Right hindlimb (tissue), 1 donor: ENCODE results near the gene CLMN.

Source experiments
- DNase-seq: peaks from one replicate; pipeline ENCODE4 v3.0.0-alpha.2; 2018

Gene CLMN

DNA sequence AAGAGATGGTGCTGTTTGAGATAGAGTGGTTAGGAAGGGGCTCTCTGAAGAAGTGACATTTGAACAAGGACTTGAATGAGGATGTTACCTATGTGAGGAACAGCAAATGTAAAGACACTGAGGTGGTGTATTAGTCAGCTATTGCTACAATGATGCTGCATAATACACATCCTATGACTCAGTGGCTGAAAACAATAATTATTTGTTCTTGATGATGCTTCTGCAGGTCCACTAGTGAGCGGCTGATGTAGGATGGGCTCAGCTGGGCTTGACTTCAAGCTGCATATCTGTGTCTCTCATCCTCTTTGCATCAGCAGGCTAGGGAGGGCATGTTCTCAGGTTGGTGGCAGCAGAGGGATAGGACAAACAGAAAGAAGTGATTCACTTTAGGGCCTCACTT is 21.4 kb upstream of the CLMN start:
- DNase-seq: no peak

DNA sequence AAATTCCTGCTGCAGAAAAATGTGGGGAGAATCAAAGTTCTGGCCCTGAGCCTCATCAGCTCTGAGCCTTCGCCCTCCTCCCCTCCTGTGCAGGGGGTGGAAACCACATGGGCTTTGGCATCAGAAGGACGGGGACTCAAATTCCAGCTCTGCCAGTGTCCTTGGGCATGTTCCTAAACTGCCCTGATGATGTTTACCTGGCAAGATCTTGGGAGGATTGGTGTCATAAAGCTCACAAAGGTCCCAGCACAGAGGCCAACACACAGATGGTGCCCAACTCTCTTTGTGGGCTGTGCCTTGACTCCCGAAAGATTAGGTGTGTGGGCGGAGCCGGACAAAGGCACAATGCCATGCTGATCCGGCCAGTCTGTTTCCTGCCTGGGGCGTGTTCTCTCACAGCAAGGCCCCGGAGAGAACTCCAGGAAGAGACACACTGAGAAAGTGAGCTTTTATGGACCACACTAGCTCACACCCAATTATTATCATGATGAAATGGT is 20.5 kb upstream of the CLMN start:
- no peak for DNase-seq

DNA sequence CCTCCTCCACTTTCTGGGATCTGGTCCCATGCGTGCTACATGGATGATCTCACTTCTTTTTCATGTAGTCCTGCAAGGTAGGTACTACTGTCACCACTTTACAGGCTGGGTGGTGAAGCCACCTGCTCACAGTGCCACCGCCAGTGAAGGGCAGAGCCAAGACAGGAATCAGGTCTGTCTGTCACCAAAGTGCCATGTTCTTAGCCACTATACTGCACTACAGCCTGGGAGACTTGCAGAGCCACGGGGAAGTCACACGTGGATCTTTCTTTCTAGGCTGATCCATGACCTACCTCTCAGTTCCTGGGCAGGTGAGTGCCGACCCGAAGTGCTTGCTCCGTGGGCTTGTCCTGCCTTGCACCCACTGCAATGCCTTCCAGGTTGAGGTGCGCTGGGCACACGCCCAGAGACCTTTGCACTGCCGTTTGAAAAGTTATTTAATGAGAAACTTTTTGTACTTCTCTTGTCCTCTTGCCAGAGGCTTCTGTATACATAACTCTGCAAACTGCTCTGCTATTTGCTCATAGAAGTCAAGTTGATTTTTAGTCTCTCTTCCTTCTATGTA is 19.7 kb upstream of the CLMN start:
- no peak for DNase-seq

DNA sequence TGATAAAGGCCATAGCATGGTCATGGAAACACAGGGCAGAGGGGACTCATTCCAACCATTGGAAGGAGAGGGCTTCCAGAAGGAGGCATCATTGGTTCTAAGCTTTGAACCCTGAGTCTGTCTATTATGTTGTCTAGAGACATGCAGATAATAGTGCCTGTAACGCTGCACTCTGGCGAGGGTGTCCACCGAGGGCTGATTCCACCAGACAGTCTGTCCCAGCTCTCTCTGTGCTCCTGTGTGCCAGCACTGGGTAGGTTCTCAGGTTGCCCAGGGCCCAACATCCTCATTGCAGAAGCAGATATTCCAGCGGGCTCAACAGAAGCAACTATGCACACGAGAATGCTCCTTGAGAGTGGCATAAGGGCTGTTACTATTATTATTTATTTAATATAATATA is 18.7 kb upstream of the CLMN start:
- no peak for DNase-seq

DNA sequence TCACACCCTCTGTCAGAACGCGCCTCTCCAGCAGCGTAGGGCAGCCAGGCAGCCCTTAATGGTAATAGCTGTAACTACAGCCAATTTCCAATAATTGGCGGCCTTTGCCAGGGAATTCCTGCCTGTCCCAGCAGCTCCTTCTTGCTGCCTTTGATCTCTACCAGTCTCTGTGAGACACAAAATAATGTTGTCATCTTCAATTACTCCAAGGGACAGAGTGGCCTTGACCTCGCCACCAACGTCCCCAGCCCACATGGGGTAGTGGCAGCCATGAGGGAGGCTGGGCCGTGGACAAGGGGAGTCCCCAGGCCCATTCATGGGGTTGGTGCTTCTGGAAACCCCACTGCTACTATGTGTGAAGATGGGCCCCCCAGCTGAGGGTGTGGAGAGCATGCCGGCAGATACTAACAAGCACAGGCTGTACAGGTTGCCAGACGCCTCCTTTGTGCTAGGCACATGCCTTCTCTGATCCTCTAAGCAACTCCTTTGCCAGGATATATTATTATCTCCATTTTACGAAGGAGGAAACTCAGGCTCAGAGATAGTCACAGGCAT is 17.4 kb upstream of the CLMN start:
- DNase-seq: no peak

DNA sequence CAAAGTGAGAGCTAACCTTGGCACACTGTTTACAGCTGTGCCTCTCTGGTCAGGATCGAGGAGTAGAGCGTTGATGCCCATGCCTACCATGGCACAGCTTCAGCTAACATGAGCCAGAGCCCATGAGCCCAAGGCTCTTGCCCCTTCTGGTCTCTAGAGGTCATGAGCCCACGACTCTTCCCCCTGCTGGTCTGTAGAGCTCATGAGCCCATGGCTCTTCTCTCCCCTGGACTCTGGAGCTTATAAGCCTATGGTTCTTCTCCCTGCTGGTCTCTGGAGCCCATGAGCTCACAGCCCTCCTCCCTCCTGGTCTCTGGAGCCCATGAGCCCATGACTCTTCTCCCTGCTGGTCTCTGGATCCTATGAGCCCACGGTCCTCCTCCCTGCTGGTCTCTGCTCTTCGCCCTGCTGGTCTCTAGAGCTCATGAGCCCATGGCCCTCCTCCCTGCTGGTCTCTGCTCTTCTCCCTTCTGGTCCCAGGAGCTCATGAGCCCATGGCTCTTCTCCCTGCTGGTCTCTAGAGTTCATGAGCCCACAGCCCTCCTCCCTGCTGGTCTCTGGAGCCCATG is 16.6 kb upstream of the CLMN start:
- DNase-seq: no peak

DNA sequence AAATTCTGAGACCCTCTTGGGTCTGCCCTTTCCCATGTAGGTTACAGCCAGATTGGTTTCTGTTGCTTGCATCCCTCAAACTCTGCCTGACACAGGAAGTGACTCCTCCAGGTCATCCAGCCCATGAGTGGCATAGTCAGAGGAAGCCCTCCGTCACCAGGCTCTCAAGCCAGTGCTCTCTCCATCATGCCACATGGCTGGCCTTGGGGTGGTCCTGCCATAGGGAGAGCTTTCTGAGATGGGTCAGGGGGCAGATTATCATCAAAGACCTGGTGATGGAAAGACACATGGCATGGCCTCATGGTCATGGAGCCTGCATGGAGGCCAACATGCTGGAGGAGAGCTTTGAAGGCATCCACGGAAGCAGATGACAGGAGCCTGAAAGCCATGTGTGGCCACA is 15.4 kb upstream of the CLMN start:
- no peak for DNase-seq

DNA sequence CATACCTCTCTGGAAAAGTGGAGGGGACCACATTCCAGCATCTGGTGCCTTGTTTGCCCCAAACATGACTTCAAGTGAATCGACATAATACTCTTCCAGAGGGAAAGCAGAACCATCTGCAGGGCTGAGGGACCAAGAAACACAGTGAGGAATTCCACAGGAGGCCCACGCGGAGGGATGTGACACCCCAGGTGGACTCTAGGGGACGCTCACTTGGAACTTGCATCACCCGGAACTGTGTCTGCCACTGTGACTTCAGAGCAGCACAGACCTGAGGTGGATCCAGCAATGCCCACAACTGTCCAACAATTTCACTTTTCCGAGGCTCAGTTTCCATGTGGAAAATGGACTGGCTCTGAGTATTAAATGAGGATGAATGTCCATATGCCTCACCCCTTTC is 14.3 kb upstream of the CLMN start:
- no peak for DNase-seq

DNA sequence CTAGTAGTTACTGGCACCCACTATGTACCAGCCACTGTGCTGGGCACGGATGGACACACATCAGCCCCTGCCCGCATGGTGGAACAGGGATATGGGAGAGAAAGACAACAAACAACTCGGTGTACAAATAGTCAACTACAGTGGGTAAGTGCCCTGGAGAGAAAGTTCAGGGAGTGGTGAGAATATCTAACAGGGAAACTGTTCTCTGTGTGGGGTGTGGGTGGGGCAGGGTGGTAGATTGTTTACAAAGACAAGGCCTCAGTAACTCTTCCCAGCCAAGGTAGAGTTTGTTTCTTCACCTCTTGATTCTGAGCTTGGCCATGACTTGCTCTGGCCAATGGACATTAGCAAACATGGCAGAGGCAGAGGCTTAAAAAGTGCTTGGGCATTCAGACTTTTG is 12.9 kb upstream of the CLMN start:
- DNase-seq: no peak

DNA sequence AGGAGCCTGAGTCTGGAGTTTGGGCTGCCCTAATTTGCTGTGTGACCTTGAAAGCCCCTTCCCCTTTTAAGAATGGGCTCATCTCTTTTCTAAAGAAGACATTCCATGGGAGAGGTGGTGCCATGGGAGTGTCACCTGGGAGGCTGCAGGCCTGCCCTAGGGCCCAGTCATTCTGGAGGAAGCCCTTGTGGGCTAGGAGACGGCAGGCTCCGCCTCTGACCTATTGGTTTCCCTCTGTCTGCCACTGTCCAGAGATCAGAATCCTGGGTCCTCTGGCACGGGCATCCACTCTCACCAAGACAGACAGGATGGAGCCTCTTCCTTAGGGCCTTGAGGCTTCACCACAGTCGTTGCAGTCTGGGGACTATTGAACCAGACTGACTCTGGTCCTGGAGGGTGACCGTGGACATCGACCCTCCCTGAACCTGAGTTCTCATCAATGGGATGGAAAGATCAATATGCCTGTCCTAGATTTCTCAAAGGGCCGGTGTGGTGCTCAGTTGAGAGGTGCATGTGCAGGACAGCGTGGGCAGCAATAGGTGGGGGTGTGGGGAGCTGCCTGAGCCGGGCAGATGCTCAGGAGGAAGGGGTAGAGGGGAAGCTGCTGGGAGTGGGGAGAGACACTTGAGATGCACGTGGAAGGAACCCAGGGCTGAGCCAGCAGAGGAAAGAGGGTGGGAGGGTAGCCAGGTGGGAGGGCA is 12.2 kb upstream of the CLMN start:
- no peak for DNase-seq

DNA sequence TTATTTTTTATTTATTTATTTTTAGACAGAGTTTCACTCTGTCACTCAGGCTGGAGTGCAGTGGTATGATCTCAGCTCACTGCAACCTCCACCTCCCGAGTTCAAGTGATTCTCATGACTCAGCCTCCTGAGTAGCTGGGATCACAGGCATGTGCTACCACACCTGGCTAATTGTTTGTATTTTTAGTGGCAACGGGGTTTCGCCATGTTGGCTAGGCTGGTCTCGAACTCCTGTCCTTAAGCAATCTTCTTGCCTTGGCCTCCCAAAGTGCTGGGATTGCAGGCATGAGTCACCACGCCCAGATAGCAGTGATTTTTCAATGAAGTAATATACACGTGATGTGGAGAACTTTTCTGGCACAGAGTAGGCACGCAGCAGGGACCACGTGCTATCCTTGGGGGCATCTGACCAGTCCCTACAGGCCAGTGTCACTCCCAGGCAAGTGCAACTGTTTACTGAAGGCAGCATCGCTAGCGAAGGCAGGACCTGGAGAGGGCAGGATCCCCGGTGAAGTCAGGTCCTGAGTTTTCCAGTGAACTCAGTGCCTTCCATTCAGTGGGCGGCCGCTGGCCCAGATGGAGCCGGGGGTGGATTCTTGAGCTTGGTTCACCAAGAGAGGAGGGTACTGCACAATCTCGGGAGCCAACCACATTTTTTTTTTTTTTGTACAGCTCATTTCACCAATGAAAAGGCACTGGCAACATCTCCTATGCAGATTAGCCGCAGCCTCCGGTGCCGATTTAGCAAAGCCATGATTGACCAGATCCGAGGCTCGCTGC is 11.1 kb upstream of the CLMN start:
- DNase-seq: no peak

DNA sequence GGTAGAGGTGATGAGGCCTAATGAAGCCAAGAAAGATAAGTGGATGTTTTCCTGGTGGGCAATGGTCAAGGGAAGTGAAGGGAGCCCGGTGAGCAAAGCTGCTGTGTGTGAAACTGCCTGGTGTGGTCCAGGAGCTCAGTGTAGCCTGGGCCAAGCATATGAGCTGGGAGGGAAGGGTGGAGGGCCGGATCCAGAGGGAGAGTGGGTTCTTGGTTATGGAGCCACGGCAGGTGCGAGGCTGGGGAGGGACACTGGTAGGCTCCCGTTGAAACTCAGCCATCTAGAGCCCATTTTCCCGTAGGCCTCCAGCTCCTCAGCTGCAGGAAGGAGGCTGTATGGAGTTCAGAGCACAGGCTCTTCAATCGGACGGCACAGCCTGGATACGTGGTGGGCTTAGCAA is 10.2 kb upstream of the CLMN start:
- no peak for DNase-seq

DNA sequence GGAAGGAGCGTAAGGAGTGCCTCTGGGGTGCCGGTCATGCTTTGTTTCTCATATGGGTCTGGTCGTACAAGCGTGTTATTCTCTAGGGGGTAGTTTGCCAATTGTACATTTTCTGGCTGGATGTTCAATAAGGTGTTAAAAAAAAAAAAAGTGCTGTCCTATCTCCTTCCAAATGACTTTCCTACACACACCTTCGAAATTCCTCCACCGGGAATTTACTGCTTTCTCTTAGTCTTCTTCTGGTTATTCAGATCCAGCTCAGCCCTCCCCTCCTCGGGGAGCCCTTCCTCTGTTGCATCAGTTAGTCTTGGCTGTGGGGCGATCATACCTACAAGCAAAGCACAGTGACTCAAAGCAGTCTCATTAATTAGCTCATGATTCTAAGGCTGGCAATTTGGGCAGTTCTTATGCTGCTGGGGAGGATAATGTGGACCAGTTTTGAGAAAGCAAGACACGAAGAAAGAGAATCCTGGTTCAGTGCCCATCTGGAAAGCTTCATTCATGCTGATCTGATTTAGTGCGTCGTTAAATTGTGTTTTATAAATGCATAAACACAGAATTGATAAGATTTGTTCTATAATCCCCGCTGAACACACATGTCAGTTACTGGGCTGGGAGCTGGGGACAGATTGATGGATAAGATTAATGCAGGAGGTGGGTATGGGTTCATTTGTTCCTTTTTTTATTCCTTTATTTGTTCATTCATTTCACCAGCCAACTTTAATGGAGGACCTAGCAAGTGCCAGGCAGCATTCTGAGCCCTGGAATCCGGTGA is 9.2 kb upstream of the CLMN start:
- DNase-seq: no peak

DNA sequence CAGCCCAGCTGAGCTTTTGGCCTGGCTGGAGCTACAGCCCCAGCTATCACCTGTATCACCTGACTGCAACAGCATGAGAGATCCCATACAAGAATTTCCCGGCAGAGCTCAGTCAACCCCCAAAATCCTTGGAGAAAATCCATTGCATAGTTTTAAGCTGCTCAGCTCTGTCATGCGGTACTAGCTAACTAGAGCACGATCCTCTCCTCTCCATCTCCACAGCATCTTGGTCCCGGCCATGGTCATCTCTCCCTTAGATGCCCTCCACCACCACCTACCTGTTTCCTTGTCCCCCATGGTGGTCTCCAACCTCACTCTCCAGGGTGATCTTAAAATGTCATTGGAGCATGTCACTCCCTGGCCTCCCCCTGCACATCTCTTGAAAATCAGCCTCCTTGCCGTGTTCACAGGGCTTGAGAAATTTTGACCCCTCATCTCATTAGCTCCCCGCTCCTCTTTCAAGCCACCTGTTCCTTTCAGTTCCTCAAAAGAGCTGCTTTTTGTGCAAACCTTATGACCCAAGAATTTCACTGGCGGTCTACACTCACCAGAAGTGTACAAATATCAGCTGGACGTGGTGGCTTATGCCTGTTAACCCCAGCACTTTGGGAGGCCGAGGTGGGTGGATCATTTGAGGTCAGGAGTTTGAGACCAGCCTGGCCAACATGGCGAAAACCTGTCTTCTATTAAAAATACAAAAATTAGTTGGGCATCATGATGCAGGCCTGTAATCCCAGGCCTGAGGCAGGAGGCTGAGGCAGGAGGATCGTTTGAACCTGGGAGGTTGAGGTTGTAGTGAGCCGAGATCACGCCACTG is 8.1 kb upstream of the CLMN start:
- DNase-seq: no peak

DNA sequence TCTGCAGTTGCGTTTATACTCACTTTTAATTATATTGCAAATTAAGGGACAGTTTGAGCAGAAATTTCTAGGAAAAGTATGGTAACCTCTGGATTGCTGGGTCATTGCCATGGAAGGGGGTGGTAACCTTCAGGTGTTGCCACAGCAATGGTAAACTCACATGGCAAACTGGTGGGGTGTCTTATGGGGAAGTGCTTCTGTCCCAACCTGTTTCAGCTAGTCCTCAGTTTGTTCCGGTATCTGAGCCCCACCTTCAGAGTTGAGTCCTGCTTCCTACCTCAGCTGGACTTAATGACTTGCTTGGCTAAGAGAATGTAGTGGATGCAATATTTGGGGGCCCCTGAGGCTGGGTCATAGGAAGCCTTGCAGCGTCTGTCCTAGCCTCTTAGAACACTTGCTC is 7.3 kb upstream of the CLMN start:
- no peak for DNase-seq

DNA sequence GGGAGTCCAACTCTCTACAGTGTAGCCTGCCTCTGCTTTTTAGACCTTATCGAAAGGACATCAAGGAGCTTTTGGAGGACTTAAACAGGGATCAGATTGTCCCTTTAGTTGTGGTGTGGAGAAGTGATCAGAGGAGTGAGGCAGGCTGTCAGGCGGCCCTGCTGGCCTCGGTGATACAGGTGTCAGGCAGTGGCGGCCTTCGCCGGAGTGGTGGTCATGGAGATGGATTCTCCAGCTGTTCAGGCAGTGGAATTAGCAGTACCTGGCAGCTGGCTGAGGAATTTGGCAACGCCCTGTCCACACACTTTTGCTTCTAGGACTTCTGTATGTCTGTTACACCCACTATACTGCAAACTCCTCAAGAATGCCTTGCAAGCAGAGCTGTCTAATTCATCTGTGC is 4.2 kb upstream of the CLMN start:
- DNase-seq: no peak

DNA sequence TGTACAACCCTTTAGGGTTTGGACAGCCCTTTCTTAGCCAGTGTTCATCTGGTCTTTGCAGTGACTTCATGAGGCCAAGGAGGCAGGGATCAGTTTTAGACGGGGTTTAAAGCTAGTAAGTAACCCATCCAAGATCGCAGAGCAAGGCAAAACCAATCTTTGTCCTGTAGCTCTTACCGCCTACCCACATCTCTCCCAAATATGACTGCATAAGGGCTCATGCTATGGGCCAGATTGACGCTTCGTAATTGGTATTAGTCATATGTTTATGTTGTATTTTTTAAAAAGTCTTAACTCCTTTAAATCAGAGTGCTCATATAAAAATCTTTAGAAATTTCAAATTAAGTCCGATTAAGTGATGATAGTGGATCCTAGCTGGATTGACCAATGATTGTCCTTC is 3.7 kb upstream of the CLMN start:
- DNase-seq: no peak

DNA sequence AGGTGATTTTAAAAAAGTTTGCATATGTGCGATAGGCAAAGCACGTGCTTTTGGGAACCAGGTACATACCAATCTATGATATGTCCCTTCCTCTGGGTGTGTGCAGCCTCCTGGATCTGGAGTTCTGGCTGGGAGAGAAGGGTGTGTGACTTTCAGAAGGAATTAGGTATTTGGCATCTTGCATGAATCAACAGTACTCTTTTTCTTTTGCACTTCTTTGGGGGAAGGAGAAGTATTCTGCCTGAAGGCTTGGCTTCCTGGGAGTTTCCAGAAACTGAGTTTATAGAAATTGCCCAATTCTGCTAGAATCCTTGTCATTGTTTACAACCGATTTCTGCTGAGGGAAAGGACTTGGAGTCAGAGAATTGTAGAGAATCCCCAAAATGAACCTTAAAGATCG is 2.9 kb upstream of the CLMN start:
- DNase-seq: no peak

DNA sequence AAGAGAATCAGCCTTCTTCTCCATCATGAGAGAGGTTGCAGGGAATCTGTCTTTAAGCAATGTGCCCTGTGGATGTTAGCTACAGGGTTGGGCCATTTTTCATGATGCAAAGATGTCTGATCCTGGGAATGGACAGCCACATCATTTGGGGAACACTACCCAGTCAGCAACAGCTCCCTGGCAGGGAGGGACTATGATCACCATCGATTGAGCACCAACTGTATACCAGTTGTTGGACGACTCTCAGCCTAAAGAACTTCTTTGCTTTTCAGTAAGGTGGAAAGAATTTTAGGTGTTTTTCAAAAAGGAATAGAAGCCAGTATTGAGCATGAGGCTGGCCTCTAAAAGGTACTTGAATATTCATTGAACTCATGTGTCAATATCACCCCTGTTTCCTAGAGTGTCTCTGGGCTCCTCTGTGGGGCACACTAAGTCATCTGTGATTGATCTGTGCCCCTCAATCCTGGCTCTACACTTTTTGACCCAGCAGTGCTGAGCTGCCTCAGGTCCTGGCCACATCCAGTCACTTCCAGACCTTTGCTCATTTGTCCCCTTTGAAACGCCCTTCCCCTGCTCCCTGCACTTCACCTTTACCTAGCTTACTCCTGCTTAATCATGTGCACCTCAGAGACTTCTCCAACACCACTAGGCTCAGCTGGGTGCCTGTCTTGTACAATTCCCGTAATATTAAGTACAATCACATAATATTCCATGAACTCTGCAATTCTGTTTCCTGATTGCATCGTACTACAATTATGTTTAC is 2.2 kb upstream of the CLMN start:
- DNase-seq: no peak

DNA sequence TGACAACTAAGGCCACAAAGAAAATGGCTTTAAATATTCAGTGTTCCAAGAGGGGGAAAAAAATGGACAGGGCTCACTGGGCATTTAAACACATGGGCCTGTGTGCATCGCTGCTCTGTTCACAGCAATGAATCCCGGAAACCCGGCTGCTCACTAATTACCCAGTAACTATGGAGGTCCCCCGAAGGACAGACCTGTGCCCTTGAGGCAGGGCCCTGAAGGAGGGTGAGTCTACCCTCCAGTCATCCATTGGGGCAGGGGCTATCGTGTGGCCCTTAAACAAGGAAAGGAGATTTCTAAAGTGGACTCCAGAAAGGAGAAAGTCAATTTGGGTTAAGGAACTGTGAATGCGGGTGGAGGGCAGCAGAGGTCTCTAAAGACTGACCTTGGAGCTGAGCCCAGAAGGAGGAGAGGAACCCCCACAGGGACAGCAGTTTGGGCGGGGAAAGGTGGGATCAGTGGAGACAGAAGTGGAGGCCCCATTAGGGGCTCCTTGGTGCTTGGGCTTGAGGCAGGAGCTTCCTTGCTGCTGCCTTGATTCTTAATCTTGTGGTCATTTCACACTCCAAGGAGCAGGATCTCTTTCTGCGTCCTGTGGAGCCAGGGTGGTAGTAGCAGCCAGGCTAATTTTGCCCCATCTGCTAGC is 1.4 kb upstream of the CLMN start:
- no peak for DNase-seq
